WTC11 (cell line): Measurements from ENCODE around the gene ZNF205. TPM values are rescaled to one million over a fixed set of nuclear protein-coding genes. Genes with fewer than 3 reads are reported as not detected.

Experiments used
- ATAC-seq: fragments of 200-7000 bp; cut with Tn5 transposase; 2 replicates; pipeline ENCODE4 v1.10.0; 2021; ENCODE audit warnings: mild to moderate bottlenecking, moderate library complexity
- CTCF ChIA-PET: fragments of 300-600 bp; sonication (Branson Sonifier 250); formaldehyde crosslinking; loops from one replicate; lab custom pipeline; 2021; ENCODE audit warnings: antibody characterized with exemption; lab: Charles Lee
- POLR2A ChIA-PET: fragments of 350-600 bp; sonication (Branson Sonifier 250); formaldehyde crosslinking; loops from one replicate; lab custom pipeline; 2021; ENCODE audit warnings: antibody characterized with exemption; lab: Charles Lee
- DNase-seq: peaks from one replicate; pipeline ENCODE4 v3.0.0; 2021; ENCODE audit warnings: low spot score
- H3K27ac Mint-ChIP-seq: 2 replicates; pipeline ENCODE4 v1.8.0; 2021; ENCODE audit warnings: mixed read lengths
- H3K27me3 Mint-ChIP-seq: 2 replicates; pipeline ENCODE4 v1.8.0; 2021; ENCODE audit warnings: low read depth, mild to moderate bottlenecking, moderate library complexity, mixed read lengths
- H3K36me3 Mint-ChIP-seq: 2 replicates; pipeline ENCODE4 v1.8.0; 2021; ENCODE audit warnings: mixed read lengths
- H3K4me1 Mint-ChIP-seq: 2 replicates; pipeline ENCODE4 v1.8.0; 2022; ENCODE audit warnings: mixed read lengths
- H3K4me3 Mint-ChIP-seq: 2 replicates; pipeline ENCODE4 v1.8.0; 2021; ENCODE audit warnings: mild to moderate bottlenecking, moderate library complexity, mixed read lengths
- H3K9me3 Mint-ChIP-seq: 2 replicates; pipeline ENCODE4 v1.8.0; 2021; ENCODE audit warnings: mixed read lengths
- ELF4 ChIP-seq: sonication (generic); formaldehyde crosslinking; IDR thresholded peaks from 2 replicates; pipeline ENCODE4 v1.8.1; 2022; ENCODE audit warnings: low read depth, mild to moderate bottlenecking, moderate library complexity, missing genetic modification reagents
- HMGA2 ChIP-seq: fragments of 250-450 bp; sonication (Bioruptor Pico); IDR thresholded peaks from 2 replicates; pipeline ENCODE4 v1.4.0; 2021; ENCODE audit warnings: mild to moderate bottlenecking, moderate library complexity
- NFE2L1 ChIP-seq: sonication (generic); formaldehyde crosslinking; IDR thresholded peaks from 2 replicates; pipeline ENCODE4 v1.8.1; 2023; ENCODE audit warnings: missing genetic modification reagents
- NR3C1 ChIP-seq: sonication (generic); formaldehyde crosslinking; conservative IDR thresholded peaks from 2 replicates; pipeline ENCODE4 v1.8.1; 2023; ENCODE audit warnings: low read depth, mild to moderate bottlenecking, missing genetic modification reagents
- RORB ChIP-seq: fragments of 250-450 bp; sonication (Bioruptor Pico); IDR thresholded peaks from 2 replicates; pipeline ENCODE4 v1.9.0; 2021; ENCODE audit warnings: mild to moderate bottlenecking
- TEAD4 ChIP-seq: sonication (generic); formaldehyde crosslinking; IDR thresholded peaks from 2 replicates; pipeline ENCODE4 v1.8.0; 2022; ENCODE audit warnings: mild to moderate bottlenecking, missing genetic modification reagents
- USF2 ChIP-seq: sonication (generic); formaldehyde crosslinking; IDR thresholded peaks from 2 replicates; pipeline ENCODE4 v1.8.1; 2023; ENCODE audit warnings: mild to moderate bottlenecking, missing genetic modification reagents, moderate library complexity
- ZBTB43 ChIP-seq: sonication (generic); formaldehyde crosslinking; IDR thresholded peaks from 2 replicates; pipeline ENCODE4 v1.8.1; 2023; ENCODE audit warnings: mild to moderate bottlenecking, missing genetic modification reagents
- ZNF317 ChIP-seq: sonication (generic); formaldehyde crosslinking; IDR thresholded peaks from 2 replicates; pipeline ENCODE4 v1.8.1; 2023; ENCODE audit warnings: low read depth, mild to moderate bottlenecking, moderate library complexity, missing genetic modification reagents, borderline replicate concordance
- ZNF396 ChIP-seq: fragments of 250-450 bp; sonication (Bioruptor Pico); IDR thresholded peaks from 2 replicates; pipeline ENCODE4 v1.8.0; 2021; ENCODE audit warnings: mild to moderate bottlenecking, moderate library complexity, borderline replicate concordance
- total RNA-seq: library from RNA; stranded (reverse); gene quantifications from 3 replicates; pipeline ENCODE4 v1.2.3, GENCODE V29; 2021
- TF ChIP-seq, protein P1 (sequence below): fragments of 250-450 bp; sonication (Bioruptor Pico); IDR thresholded peaks from 2 replicates; pipeline ENCODE4 v1.9.0; 2021; ENCODE audit warnings: moderate library complexity, mild to moderate bottlenecking, inconsistent platforms, borderline replicate concordance
- TF ChIP-seq, protein P2 (sequence below): sonication (generic); formaldehyde crosslinking; IDR thresholded peaks from 2 replicates; pipeline ENCODE4 v1.8.1; 2022; ENCODE audit warnings: mild to moderate bottlenecking, moderate library complexity, missing genetic modification reagents
- TF ChIP-seq, protein P3 (sequence below): sonication (generic); formaldehyde crosslinking; IDR thresholded peaks from 2 replicates; pipeline ENCODE4 v1.8.1; 2023; ENCODE audit warnings: mild to moderate bottlenecking, missing genetic modification reagents

Gene ZNF205
- total RNA-seq, 1 experiment from 2014 or later: 22.7 TPM

DNA sequence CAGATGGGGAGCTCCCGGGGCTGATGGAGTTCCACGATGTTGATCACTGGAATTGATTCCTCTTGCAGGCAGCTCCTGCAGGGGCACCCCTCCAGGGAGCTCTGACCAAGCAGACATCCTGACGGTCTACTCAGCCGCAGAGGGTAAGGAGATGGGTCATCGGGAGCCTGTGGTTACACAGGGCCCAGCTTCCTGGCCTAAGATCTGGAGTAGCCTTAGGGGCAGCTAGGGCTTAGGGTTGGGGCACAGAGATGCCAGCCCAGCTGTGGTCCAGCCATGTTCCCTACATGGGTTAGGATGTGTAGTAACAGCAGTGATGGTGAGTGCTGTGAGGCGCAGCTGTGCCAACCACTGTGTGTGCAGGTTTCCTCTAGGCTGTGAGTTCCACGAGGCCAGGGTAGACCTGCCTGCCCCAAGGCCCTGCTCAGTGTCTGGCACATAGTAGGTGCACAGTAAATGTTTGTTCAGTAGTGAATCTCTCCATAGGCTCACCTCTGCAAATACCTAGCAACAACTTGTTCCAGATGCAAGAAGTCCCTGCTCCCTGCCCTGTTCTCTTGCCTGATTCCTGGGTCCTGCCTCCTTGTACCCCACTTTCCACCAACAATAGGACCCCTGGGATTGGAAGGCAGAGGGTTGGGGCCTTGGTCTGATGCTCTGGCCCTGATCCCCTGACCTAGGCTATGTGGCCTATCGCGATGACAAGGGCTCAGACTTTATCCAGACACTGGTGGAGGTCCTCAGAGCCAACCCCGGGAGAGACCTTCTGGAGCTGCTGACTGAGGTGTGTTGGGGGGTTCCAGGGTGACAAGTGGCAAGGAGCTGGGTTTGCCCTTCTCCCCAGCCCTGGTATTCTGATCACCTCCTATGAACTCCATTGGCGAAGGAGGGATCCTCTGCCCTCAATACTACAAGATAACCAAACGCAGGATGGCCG lies 36.1 kb downstream of the ZNF205 start:
- DNase-seq: no peak
- Mint-ChIP-seq H3K9me3 (no peaks in the 10 kb centered on the region), H3K4me1 (peaks cover 7% of the 10 kb centered on the region), H3K36me3 (no peaks in the 10 kb centered on the region), H3K27me3 (peaks cover 25% of the 10 kb centered on the region), H3K27ac (no peak overlapping the region), H3K4me3 (peak overlapping the region; percentile 89)
- ATAC-seq: no peak
- ChIA-PET CTCF (interaction anchor here (1.0 to 4.7 kb wide), 25 partner anchors 12 to 178 kb away, joined by 3 to 75 read pairs (median 7); partner anchors contain the start of genes ZNF213 and ZSCAN10), POLR2A (interaction anchor here (0.7 to 5.9 kb wide), 2 partner anchors 14 to 24 kb away, joined by 4 to 46 read pairs; no protein-coding TSS in a partner anchor)
- TF ChIP-seq RORB (CRISPR knock-in tag) (no peak), NFE2L1 (CRISPR knock-in tag) (no peak), TEAD4 (CRISPR knock-in tag) (no peak), USF2 (no peak), HMGA2 (CRISPR knock-in tag) (no peak)
- TF ChIP-seq, protein P1, sequence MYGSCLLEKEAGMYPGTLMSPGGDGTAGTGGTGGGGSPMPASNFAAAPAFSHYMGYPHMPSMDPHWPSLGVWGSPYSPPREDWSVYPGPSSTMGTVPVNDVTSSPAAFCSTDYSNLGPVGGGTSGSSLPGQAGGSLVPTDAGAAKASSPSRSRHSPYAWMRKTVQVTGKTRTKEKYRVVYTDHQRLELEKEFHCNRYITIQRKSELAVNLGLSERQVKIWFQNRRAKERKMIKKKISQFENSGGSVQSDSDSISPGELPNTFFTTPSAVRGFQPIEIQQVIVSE (CRISPR knock-in tag): no peak
- TF ChIP-seq, protein P2, sequence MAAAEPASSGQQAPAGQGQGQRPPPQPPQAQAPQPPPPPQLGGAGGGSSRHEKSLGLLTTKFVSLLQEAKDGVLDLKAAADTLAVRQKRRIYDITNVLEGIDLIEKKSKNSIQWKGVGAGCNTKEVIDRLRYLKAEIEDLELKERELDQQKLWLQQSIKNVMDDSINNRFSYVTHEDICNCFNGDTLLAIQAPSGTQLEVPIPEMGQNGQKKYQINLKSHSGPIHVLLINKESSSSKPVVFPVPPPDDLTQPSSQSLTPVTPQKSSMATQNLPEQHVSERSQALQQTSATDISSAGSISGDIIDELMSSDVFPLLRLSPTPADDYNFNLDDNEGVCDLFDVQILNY (CRISPR knock-in tag): no peak

DNA sequence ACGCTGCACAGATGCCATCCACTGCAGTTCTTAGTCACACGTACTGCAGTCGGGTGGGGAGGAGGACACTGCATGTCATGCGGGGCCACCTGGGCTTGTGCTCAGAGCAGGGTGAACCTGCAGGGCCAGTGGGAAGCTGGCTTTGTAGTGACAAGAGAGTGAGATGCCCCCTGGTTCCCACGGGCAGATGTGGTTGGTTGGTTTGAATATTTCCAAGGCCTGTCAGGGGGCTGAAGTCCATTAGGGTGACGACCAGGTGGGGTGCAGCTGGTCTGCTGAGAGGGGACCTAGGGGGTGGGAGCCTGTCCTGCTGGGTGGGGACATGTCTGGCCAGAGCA lies 36.8 kb downstream of the ZNF205 start:
- Mint-ChIP-seq H3K9me3 (no peaks in the 10 kb centered on the region), H3K36me3 (no peaks in the 10 kb centered on the region)
- TF ChIP-seq, protein P1 (CRISPR knock-in tag): no peak
- no peak for TF ChIP-seq ZBTB43
- TF ChIP-seq, protein P3, sequence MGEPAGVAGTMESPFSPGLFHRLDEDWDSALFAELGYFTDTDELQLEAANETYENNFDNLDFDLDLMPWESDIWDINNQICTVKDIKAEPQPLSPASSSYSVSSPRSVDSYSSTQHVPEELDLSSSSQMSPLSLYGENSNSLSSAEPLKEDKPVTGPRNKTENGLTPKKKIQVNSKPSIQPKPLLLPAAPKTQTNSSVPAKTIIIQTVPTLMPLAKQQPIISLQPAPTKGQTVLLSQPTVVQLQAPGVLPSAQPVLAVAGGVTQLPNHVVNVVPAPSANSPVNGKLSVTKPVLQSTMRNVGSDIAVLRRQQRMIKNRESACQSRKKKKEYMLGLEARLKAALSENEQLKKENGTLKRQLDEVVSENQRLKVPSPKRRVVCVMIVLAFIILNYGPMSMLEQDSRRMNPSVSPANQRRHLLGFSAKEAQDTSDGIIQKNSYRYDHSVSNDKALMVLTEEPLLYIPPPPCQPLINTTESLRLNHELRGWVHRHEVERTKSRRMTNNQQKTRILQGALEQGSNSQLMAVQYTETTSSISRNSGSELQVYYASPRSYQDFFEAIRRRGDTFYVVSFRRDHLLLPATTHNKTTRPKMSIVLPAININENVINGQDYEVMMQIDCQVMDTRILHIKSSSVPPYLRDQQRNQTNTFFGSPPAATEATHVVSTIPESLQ (CRISPR knock-in tag): no peak
- no peak for TF ChIP-seq NR3C1
- TF ChIP-seq ZNF317 (CRISPR knock-in tag): no peak
- TF ChIP-seq ELF4 (CRISPR knock-in tag): no peak
- no peak for TF ChIP-seq ZNF396 (CRISPR knock-in tag)
- TF ChIP-seq, all 79 proteins: peak for 0
- CTCF ChIA-PET: interaction anchor here (0.6 to 4.7 kb wide), 25 partner anchors 12 to 179 kb away, joined by 3 to 75 read pairs (median 11); partner anchors contain the start of genes OR1F1, ZNF205, ZNF213 and ZSCAN10
- Mint-ChIP-seq H3K4me1 (peaks cover 7% of the 10 kb centered on the region), H3K27me3 (peaks cover 25% of the 10 kb centered on the region), H3K4me3 (peak overlapping the region; percentile 89), H3K27ac (no peak overlapping the region)
- POLR2A ChIA-PET: interaction anchor here (0.7 to 5.9 kb wide), 5 partner anchors 9 to 23 kb away, joined by 3 to 46 read pairs (median 9); partner anchors contain the start of gene ZNF213
- ATAC-seq: no peak
- DNase-seq: no peak
